Measurements from ENCODE around the gene DACT3. TPM values are rescaled to one million over a fixed set of nuclear protein-coding genes. Genes with fewer than 3 reads are reported as not detected.
A peak's percentile ranks its signal among the peaks of the same experiment; 100 is the strongest.

Gene DACT3
- polyA plus RNA-seq, 6 donors from 2014 or later: 0.11 to 0.30 TPM; not detected in 4

DNA sequence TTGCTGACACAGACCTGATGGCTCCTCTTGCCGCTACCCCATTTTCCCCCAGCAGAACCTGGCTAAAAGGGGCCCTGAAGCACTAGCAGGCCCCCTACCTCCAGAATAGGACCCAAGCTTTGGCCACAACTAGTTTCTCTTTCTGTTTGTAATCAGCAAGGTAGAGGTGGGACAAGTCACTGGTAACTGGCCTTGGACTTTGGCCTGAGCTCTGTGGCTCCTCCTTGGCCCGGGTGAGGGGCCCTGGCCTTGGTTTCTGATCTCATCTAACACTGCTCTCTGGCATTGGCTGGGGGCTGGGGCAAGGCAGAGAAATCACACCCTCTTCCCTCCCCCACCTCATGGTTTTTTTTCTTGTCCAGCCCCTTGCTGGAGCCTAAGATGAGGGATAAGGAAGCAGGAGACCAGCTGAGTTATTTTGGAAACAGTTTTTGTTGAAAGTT lies 57.8 kb downstream of the DACT3 start:
- peaks cover 5 to 10% (median 9%) of the 10 kb centered on the region in 7 donors for H3K9me3 Mint-ChIP-seq
- peak overlapping the region; percentile 56 to 100 (median 98) for H3K4me3 Mint-ChIP-seq
- no peak for ATAC-seq (ENCODE audit: low read depth in 2 of 2)
- H3K27me3 Mint-ChIP-seq: no peaks in the 10 kb centered on the region
- peaks cover 13 to 28% of the 10 kb centered on the region in 2 donors for H3K36me3 Mint-ChIP-seq
- no peak for DNase-seq
- peaks cover 27 to 37% (median 35%) of the 10 kb centered on the region in 3 donors for H3K4me1 Mint-ChIP-seq
- H3K27ac Mint-ChIP-seq: peak overlapping the region in 4 of 6 donors; percentile 6 to 100 (median 66)

GRCh38 chr19:46602392-46603194 lies 58.4 kb downstream of the DACT3 start:
- no peak for DNase-seq
- H3K36me3 Mint-ChIP-seq: peaks cover 6 to 25% of the 10 kb centered on the region in 2 donors

DNA sequence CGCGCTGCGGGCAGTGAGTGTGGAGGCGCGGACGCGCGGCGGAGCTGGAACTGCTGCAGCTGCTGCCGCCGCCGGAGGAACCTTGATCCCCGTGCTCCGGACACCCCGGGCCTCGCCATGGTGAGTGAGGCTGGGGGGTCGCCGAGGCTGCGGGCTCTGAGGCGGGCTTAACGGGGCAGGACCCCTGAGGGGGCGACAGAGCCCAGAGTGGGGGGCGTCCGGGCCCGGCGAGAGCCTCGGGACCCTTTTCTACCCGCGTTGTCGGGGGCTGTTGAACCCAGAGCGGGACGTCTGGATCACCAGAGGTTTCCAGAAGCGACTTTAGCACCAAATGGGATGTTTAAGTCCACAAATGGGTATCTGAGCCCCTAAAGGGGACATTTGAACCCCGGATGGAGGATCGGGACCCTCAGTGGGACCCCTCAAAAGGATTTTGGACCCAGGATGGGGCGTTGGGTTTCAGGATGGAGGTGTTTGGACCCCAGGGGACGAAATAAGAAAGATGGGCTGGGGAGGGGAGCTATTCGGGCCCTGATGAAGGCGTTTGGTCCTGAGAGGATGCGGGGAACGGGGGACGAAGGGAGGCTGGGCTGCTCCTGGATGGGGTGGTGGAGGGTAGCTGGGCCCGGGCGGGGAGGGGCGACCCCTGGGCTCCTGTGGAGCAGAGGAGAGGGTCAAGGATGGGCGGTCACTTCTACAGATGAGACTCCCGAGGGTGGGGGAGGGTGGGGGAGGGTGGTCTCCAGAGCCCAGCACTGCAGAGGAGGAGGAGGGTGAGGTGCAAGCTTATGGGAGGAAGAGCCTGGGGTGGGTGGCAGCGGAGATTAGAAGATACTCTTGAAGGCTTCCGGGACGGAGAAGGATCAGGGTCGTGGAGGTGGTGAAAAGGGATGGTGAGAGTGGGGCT lies 59.4 kb downstream of the DACT3 start, which contains the start of gene CALM3:
CALM3 (plus strand) TSS at position 13 of the 907 bp plus-strand sequence; CDS start at position 118, 105 bp downstream.
- peaks cover 27 to 37% (median 34%) of the 10 kb centered on the region in 3 donors for H3K4me1 Mint-ChIP-seq
- H3K9me3 Mint-ChIP-seq: peaks cover 6 to 18% (median 15%) of the 10 kb centered on the region in 7 donors
- peak within 1 kb of the TSS; percentile 100 for H3K27ac Mint-ChIP-seq
- no peak for DNase-seq
- no peaks in the 10 kb centered on the region for H3K27me3 Mint-ChIP-seq
- H3K4me3 Mint-ChIP-seq: peak within 1 kb of the TSS; percentile 95 to 100 (median 100)
- peaks cover 5 to 17% of the 10 kb centered on the region in 2 donors for H3K36me3 Mint-ChIP-seq
- no peak for ATAC-seq (ENCODE audit: low read depth in 2 of 2)

More at GRCh38 chr19:46602392-46603194, 58.4 kb downstream of the DACT3 start:
- ATAC-seq (ENCODE audit: low read depth in 2 of 2): no peak
- Mint-ChIP-seq H3K4me3 (peak overlapping the region; percentile 95 to 100 (median 100)), H3K27ac (peak overlapping the region; percentile 58 to 100 (median 86)), H3K4me1 (peaks cover 27 to 37% (median 35%) of the 10 kb centered on the region in 3 donors), H3K27me3 (no peaks in the 10 kb centered on the region), H3K9me3 (peaks cover 6 to 16% (median 15%) of the 10 kb centered on the region in 7 donors)

- Mint-ChIP-seq H3K4me1 (peaks cover 23 to 37% (median 31%) of the 10 kb centered on the region in 3 donors), H3K36me3 (peaks cover 0 to 10% of the 10 kb centered on the region in 2 donors), H3K27ac (peak overlapping the region; percentile 100), H3K4me3 (peak overlapping the region; percentile 95 to 100 (median 100)), H3K9me3 (peaks cover 6 to 18% (median 15%) of the 10 kb centered on the region in 7 donors), H3K27me3 (no peaks in the 10 kb centered on the region)
- DNase-seq (peak; percentile 97), ATAC-seq (ENCODE audit: low read depth in 2 of 2) (peak; percentile 84)
Measured at GRCh38 chr19:46600384-46601317, 60.3 kb downstream of the DACT3 start.

DNA sequence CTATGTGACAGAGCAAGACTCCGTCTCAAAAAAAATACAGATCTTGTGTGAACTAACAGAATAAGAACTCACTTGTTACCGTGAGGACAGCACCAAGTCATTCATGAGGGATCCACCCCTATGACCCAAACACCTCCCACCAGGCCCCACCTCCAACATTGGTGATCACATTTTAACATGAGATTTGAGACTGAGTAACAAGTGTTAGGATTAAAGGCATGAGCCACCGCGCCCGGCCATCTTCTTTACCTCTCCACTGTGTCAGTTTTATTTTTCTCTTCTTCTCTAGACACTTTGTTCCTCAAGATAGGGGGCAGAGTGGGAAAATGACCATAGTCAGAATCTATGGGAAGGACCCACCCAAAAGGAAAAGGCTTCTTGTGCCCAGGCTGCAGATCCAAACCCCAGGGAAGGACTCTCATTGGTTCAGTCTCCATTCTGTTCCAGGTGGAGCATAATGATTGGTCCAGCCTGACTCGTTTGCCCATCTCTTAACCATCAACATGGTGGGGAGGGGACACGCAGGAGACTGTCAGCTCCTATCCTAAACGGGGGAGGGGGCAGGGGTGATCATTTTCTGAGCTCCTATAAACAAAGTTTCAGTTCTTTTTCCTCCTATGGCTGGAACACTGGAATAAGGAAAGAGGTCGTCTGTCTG lies 61.1 kb downstream of the DACT3 start:
- no peak for DNase-seq
- Mint-ChIP-seq H3K27me3 (no peaks in the 10 kb centered on the region), H3K27ac (peak overlapping the region; percentile 100), H3K4me3 (peak overlapping the region; percentile 95 to 100 (median 100)), H3K9me3 (peaks cover 6 to 18% (median 15%) of the 10 kb centered on the region in 7 donors), H3K36me3 (peaks cover 0 to 10% of the 10 kb centered on the region in 2 donors), H3K4me1 (peaks cover 23 to 39% (median 31%) of the 10 kb centered on the region in 3 donors)
- ATAC-seq (ENCODE audit: low read depth in 2 of 2): no peak

DNA sequence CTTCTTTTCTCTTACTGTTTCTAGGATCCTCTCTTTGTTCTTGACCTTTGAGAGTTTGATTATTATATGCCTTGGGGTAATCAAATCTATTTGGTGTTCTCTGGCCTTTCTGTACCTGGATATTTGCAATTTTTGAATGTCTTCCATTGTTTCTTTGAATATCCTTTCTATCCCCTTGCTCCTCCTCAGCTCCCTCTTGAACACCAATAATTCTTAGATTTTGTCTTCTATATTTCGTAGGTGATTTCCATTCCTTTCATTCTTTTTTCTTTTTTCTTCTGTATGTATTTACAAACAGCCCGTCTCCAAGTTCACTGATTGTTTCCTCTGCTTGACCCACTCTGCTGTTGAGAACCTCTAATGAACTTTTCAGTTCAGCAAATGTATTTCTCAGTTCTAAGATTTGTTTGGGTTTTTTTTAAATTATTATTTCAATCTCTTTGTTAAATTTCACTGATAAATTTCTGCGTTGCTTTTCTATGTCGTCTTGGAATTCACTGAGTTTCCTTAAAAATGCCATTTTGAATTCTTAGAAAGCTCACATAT lies 62.5 kb downstream of the DACT3 start:
- Mint-ChIP-seq H3K4me3 (no peak overlapping the region), H3K9me3 (peaks cover 6 to 18% (median 15%) of the 10 kb centered on the region in 7 donors), H3K4me1 (peaks cover 21 to 40% (median 28%) of the 10 kb centered on the region in 3 donors), H3K36me3 (peaks cover 0 to 10% of the 10 kb centered on the region in 2 donors), H3K27me3 (no peaks in the 10 kb centered on the region), H3K27ac (peak overlapping the region in 2 of 6 donors; percentile 38 to 59)
- DNase-seq: no peak
- ATAC-seq (ENCODE audit: low read depth in 2 of 2): no peak

Other genes with a start within 250 kb of the DACT3 start
- not detected for gene CCDC8, start 247.6 kb downstream of the DACT3 start, polyA plus RNA-seq (ENCODE audit: low read depth in 6 of 6)
- not detected for gene PNMA8C, start 232.2 kb downstream of the DACT3 start, polyA plus RNA-seq (ENCODE audit: low read depth in 6 of 6)
- not detected for gene PNMA8A, start 189.6 kb downstream of the DACT3 start, polyA plus RNA-seq (ENCODE audit: low read depth in 6 of 6)
- 1 to 10 TPM in 1 of 6 donors, under 1 TPM in 3, not detected in 2; 0.05 to 1.3 (median 0.12) TPM for gene PNMA8B, start 165.3 kb downstream of the DACT3 start, polyA plus RNA-seq (ENCODE audit: low read depth in 6 of 6)
- gene CALM3, start 59.9 kb downstream of the DACT3 start, polyA plus RNA-seq (ENCODE audit: low read depth in 6 of 6): 100 to 1,000 TPM; 106 to 118 (median 112) TPM
- 1 to 10 TPM in 5 of 6 donors, not detected in 1; 1.3 to 4.5 (median 1.9) TPM for gene PTGIR, start 36.1 kb downstream of the DACT3 start, polyA plus RNA-seq (ENCODE audit: low read depth in 6 of 6)
- gene GNG8, start 25.0 kb downstream of the DACT3 start, polyA plus RNA-seq (ENCODE audit: low read depth in 6 of 6): 10 to 100 TPM in 2 of 6 donors, not detected in 4; 14.1 to 16.1 TPM
- 100 to 1,000 TPM in 1 of 6 donors, 10 to 100 TPM in 5; 66.7 to 156 (median 72.6) TPM for gene PRKD2, start 55.9 kb upstream of the DACT3 start, polyA plus RNA-seq (ENCODE audit: low read depth in 6 of 6)
- 10 to 100 TPM in 1 of 6 donors, 1 to 10 TPM in 5; 2.0 to 10.1 (median 6.0) TPM for gene FKRP, start 84.9 kb upstream of the DACT3 start, polyA plus RNA-seq (ENCODE audit: low read depth in 6 of 6)
- gene STRN4, start 85.3 kb upstream of the DACT3 start, polyA plus RNA-seq (ENCODE audit: low read depth in 6 of 6): 10 to 100 TPM in 5 of 6 donors, 1 to 10 TPM in 1; 6.0 to 38.0 (median 15.5) TPM
- 10 to 100 TPM in 2 of 6 donors, 1 to 10 TPM in 4; 4.9 to 12.1 (median 7.9) TPM for gene SLC1A5, start 127.4 kb upstream of the DACT3 start, polyA plus RNA-seq (ENCODE audit: low read depth in 6 of 6)
- gene AP2S1, start 189.7 kb upstream of the DACT3 start, polyA plus RNA-seq (ENCODE audit: low read depth in 6 of 6): 10 to 100 TPM; 54.8 to 67.6 (median 56.7) TPM
- 1 to 10 TPM in 5 of 6 donors, not detected in 1; 1.6 to 5.9 (median 2.0) TPM for gene ARHGAP35, start 199.8 kb upstream of the DACT3 start, polyA plus RNA-seq (ENCODE audit: low read depth in 6 of 6)